ENCODE data around the gene DHX30.
A peak's percentile ranks its signal among the peaks of the same experiment; 100 is the strongest.
"Not testable (repeated sequence)": the region's sequence is repeated elsewhere in the genome, so short reads cannot be mapped to it uniquely, and the experiment has no call there.

The DHX30 gene

GRCh38 chr3:47813551-47814177 is 10.7 kb downstream of the DHX30 start:
- DNase-seq (ENCODE audit: low read depth in 2 of 2) = no peak

DNA sequence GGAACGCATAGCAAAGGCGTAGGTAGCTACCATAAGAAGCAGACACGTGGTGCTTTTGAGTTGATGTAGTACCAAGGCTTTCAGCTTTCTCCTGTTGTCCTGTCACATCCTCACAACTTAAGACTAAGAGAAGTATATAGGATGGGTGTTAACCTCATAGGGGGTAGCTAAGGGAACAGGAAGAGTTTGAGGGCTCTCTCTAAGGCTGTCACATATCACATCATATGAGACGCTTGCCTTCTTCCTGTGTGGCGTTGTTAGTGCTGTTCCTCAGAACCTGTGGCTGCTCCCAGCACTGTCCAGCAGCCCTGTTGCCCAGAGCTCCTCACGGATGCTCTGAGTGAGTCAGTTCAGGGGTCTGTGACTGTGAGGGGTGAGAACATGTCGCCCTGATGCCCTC is 14.7 kb downstream of the DHX30 start:
- no peak for DNase-seq (ENCODE audit: low read depth in 2 of 2)

DNA sequence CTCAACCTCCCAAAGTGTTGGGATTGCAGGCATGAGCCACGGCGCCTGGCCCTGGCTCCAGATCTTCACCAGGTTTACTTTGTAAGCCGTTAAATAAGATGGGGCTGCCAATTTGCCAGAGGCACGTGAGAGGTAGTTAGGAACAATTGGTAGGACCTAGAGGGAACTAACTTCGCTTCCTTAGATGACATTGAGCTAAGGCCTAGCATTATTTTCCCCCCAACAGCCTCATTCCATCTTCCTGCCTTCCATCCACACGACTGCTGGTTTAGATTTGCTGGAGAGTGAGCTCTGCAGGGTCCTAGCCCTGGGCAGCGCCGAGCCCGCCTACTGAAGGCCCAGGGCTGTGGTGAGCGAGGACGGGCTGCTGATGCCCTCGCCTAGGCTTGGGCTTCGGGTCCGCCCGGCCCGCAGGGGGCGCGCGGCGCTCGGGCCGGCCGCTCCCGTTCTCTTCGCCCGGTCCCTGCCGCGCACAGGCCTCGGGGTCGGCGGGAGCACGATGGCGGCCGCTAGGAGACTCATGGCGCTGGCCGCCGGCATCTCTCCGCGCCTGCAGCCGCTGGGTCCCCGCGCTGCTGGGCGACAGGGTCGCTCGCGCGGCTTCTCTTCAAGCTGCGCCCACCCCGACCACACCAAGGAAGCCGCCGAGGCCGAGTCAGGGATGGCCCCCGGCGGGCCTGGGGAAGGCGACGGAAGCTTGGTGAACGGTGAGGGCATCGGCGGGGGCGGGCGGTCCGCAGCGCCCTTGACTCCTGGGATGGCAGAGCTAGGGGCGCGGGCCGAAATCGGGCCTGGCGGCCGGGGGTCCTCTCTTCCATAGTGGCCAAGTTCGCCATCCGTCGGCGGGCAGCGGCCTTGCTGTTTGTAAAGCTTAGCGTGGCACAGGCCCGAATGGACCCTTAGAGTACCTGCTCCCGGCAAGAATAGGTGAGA is 21.9 kb downstream of the DHX30 start:
- peak; percentile 52 to 59 for DNase-seq (ENCODE audit: low read depth in 2 of 2)

DNA sequence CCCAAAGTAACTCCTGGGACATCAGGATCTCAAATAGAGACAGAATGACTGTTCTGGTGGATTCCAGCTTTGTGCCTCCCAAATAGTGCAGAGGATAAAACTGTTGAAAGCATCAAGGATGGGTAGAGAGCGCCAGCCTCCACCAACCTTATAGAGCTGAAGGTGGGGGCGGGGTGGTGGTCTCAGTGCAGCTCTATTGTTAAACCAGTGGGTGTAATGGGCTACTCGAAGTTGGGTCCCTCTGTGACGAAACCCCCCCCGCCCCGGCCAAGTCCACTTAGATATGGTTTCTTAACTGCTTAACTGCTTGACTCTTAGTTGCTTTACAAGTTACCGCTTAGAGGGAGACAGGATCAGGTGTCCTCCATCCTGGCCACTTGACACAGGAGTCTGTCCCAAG is 22.7 kb downstream of the DHX30 start:
- DNase-seq (ENCODE audit: low read depth in 2 of 2) = no peak

GRCh38 chr3:47829482-47829881 is 26.5 kb downstream of the DHX30 start:
- not testable (repeated sequence) for DNase-seq (ENCODE audit: low read depth in 2 of 2)

- no peak for DNase-seq (ENCODE audit: low read depth in 2 of 2)
Observed at GRCh38 chr3:47836986-47837385, 34.0 kb downstream of the DHX30 start.

DNA sequence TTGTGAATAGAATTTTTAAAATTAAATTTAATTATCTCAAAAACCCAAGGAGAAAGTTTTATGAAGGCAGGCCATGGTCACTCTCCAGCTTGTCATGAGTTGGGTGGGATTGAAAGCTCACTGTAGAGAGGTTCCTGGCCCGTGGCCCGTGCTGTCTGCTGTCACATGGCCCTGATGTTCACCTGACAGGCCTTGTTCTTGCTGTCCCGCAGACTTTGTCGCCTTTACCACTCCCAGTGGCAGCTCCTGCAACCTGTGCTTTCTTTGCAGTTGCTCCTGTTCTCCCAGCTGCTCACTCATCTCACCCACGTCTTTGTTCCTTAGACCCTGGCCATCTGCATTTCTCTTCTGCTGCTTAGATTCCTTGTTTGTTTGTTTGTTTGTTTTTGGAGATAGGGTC is 35.6 kb downstream of the DHX30 start:
- no peak for DNase-seq (ENCODE audit: low read depth in 2 of 2)

GRCh38 chr3:47841786-47842349 is 38.9 kb downstream of the DHX30 start:
- no peak for DNase-seq (ENCODE audit: low read depth in 2 of 2)

- no peak for DNase-seq (ENCODE audit: low read depth in 2 of 2)
Observed at GRCh38 chr3:47846186-47846879, 43.4 kb downstream of the DHX30 start.

DNA sequence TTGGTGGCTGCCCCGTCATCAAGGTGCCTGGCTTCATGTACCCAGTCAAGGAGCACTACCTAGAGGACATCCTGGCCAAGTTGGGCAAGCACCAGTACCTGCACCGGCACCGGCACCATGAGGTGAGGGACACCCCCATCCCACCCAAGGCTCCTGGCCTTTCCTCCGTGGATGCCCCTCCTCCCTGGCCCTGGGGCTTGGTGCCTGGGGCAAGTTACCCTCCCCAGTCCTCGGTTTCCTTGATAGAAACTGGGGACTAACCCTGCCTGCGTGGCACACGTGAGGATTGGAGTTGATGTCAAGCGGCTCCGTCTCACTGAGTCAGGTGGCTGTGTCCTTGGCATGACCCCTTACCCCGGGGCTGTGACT is 43.9 kb downstream of the DHX30 start:
- DNase-seq (ENCODE audit: low read depth in 2 of 2) = no peak

DNA sequence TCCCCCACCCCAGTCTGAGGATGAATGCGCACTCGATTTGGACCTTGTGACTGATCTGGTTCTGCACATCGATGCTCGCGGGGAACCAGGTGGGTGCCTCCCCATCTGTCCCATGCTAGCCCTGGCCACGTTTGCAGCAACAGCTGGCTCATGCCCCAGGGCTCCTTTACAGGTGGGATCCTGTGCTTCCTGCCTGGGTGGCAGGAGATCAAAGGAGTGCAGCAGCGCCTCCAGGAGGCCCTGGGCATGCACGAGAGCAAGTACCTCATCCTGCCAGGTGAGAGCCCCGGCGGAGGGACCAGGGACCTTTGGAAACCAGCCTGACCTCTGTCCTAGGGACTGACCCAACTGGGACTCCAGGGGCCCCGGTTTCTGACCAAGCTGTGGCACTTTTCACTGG is 44.3 kb downstream of the DHX30 start:
- no peak for DNase-seq (ENCODE audit: low read depth in 2 of 2)

- DNase-seq (ENCODE audit: low read depth in 2 of 2) = no peak
Observed at GRCh38 chr3:47847801-47848518, 45.0 kb downstream of the DHX30 start.

GRCh38 chr3:47848599-47849117 is 45.7 kb downstream of the DHX30 start:
- DNase-seq (ENCODE audit: low read depth in 2 of 2) = no peak

- DNase-seq (ENCODE audit: low read depth in 2 of 2) = no peak
Observed at GRCh38 chr3:47849186-47849698, 46.3 kb downstream of the DHX30 start.

DNA sequence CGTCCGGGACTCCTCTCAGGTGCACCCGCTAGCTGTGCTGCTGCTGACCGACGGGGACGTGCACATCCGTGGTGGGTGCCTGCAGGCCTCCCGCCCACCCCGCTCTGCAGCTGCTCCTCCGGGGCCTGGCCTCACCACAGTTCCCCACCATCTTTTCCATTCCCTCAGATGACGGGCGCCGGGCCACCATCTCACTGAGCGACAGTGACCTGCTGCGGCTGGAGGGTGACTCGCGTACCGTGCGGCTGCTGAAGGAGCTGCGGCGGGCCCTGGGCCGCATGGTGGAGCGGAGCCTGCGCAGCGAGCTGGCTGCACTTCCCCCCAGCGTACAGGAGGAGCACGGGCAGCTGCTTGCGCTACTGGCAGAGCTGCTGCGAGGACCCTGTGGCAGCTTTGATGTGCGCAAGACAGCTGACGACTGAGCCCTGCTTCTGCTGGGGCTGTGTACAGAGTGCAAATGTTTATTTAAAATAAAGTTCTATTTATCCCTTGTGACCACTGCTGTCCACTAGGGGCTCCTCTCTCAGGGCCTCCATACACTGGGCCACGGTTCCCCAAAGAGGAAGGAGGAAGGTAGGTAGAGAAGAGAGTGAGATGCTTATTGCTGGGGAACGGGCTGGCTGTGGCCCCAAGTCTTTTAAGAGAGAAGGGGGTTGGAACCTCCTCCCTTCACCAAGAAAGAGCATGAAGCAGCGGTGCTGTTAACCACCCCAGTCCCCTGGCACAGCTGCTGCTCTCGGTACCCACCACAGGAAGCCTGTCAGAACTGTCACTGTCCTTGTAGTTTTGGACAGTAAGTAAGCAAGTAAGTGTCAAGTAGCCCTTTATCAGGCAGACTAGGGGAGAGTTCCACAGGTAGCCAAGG is 47.0 kb downstream of the DHX30 start:
- no peak for DNase-seq (ENCODE audit: low read depth in 2 of 2)

DNA sequence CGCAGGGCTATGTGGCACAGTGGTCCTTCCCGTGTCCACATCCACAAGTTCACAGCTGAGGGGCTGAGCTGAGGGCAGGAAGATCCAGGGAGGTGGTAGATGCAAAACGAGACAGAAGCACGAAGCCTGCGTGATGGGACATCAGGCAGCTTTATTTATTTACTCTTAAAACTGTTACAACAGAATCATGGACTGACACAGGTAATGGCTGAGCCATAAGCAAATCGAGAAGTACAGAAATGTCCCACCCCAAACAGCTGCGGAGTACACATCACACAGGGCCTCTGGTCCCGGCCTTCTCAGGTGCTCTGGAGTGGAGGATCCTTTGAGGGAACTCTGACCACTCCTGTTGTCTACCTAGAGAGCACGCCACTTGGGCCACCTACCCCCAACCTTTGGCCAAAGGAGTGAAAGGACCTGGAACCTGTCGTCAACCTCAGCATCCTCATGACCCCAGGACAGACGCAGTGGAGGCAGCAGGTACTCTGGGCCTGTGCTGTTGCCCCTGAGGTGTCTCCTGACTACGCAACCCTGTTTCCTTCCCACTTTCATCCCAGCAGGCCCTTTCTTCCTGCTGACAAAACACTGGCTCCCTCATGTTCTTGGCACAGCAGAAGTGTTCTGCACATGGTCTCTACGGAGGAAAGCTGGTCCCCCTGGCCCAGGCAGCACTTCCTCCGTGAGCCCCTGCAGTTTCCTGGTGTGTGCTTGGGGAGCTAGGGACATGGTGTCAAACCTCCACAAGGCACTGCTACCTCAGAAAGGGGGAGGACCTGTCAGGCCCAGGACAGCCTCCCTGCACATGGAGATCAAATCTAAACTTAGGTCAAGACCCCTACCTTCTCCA is 47.8 kb downstream of the DHX30 start:
- DNase-seq (ENCODE audit: low read depth in 2 of 2) = no peak

DNA sequence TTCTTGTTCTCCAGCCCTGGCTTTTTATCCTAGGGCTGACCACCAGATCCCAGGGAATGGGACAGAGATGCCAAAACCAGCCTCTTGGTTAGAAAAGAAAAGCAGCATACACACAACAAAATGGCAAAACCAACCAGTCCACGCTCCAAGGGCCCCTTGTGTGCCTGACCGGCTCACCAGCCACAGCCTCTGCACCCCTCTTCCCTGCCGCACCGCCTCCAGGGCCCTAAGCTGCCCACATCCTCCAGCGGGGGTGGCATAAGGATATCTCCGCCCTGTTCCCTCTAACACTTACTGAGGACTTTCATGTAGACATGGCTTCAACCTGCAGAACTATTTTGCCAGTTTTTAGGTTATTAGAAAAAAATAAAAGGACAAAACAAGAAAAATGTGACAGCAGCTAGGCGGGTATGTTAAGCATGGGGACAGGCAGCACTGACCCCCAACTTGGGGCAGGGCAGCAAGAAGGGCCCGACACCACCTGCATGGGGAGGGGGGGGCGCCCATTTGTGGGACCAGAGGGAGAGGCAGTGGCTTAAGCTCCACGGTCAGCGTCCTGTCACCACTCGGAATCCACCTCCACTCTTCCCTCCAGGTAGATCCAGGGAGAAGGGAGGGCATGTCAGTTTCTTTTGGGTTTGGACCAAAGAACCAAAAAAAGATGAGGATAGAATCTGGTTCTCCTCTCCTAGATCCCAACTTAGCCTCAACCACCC is 49.1 kb downstream of the DHX30 start:
- DNase-seq (ENCODE audit: low read depth in 2 of 2) = no peak
